SHP77 (cell line): ENCODE data around the gene ZNF569.
"Not testable (repeated sequence)": the region's sequence is repeated elsewhere in the genome, so short reads cannot be mapped to it uniquely, and the experiment has no call there.

Experiments
- DNase-seq, 2 experiments: peaks; one replicate each; lab custom pipeline; 2025; lab: John Stamatoyannopoulos, UW

The ZNF569 gene

GRCh38 chr19:37466798-37467607, at the start of gene ZNF569:
TSS of gene ZNF569 (minus strand) at chr19:37467444. CDS start at chr19:37444921, 22,523 bp downstream.
- peak; percentile 96 to 97 for DNase-seq

- DNase-seq = no peak
Observed at GRCh38 chr19:37513397-37513796, 46.2 kb upstream of the ZNF569 start.

GRCh38 chr19:37511821-37512220, 44.6 kb upstream of the ZNF569 start:
- DNase-seq = no peak

GRCh38 chr19:37511186-37511585, 43.9 kb upstream of the ZNF569 start:
- DNase-seq = no peak

GRCh38 chr19:37507167-37507464, 39.9 kb upstream of the ZNF569 start:
- DNase-seq = no peak

GRCh38 chr19:37506387-37507166, 39.3 kb upstream of the ZNF569 start, which contains the start of gene ZNF793:
TSS of gene ZNF793 (plus strand) at chr19:37506939. CDS start at chr19:37523440, 16,501 bp downstream.
- peak; percentile 22 to 68 for DNase-seq

GRCh38 chr19:37505958-37506386, 38.7 kb upstream of the ZNF569 start:
- DNase-seq = peak in 1 of 2 experiments; percentile 22

GRCh38 chr19:37492213-37492612, 25.0 kb upstream of the ZNF569 start:
- no peak for DNase-seq

- DNase-seq = no peak
Observed at GRCh38 chr19:37484406-37485168, 17.3 kb upstream of the ZNF569 start.

GRCh38 chr19:37472165-37472564, 4.9 kb upstream of the ZNF569 start:
- DNase-seq = no peak

- no peak for DNase-seq
Observed at GRCh38 chr19:37470216-37470615, 3.0 kb upstream of the ZNF569 start.

GRCh38 chr19:37468961-37469777, 1.9 kb upstream of the ZNF569 start, which contains the start of gene ZNF570:
TSS of gene ZNF570 (plus strand) at chr19:37469356. CDS start at chr19:37470355, 999 bp downstream.
- peak; percentile 86 to 88 for DNase-seq

GRCh38 chr19:37467608-37468090, 405 bp upstream of the ZNF569 start:
- no peak for DNase-seq

GRCh38 chr19:37466277-37466797, 907 bp downstream of the ZNF569 start:
- peak in 1 of 2 experiments; percentile 24 for DNase-seq

GRCh38 chr19:37452500-37453245, 14.6 kb downstream of the ZNF569 start:
- DNase-seq = no peak

GRCh38 chr19:37413313-37414084, 53.7 kb downstream of the ZNF569 start:
- no peak for DNase-seq

GRCh38 chr19:37412700-37413099, 54.5 kb downstream of the ZNF569 start:
- no peak for DNase-seq

- DNase-seq = not testable (repeated sequence)
Observed at GRCh38 chr19:37406140-37406846, 61.0 kb downstream of the ZNF569 start.

GRCh38 chr19:37403403-37403802, 63.8 kb downstream of the ZNF569 start:
- no peak for DNase-seq
